GM12878 (cell line): Measurements from ENCODE around the gene HS3ST5. TPM values are rescaled to one million over a fixed set of nuclear protein-coding genes. Genes with fewer than 3 reads are reported as not detected.

Experiments
- ATAC-seq: fragments of 200-7000 bp; cut with Tn5 transposase; 3 replicates; pipeline ENCODE4 v1.9.1; 2020; ENCODE audit warnings: mild to moderate bottlenecking, moderate library complexity
- BruUV-seq: library from RNA; stranded (reverse); fragments of 400-500 nt; replicated peaks from 2 replicates; lab custom pipeline; 2021; lab: Mats Ljungman, UMichigan
- CTCF ChIA-PET: fragments of 300-600 bp; sonication (Branson Sonifier 250); formaldehyde crosslinking; extraction: SDS; loops from one replicate; lab custom pipeline; 2021; ENCODE audit warnings: inconsistent platforms; lab: Yijun Ruan, JAX
- POLR2A ChIA-PET: fragments of 350-600 bp; formaldehyde crosslinking; extraction: SDS; loops from one replicate; lab custom pipeline; 2021; ENCODE audit warnings: inconsistent platforms; lab: Charles Lee
- RAD21 ChIA-PET: fragments of 300-600 bp; sonication (Branson Sonifier 250); formaldehyde crosslinking; loops from one replicate; lab custom pipeline; 2023; ENCODE audit warnings: antibody characterized with exemption; ENCODE audit not compliant: unreplicated experiment; lab: Charles Lee
- SMC1A ChIA-PET: fragments of 300-600 bp; sonication (Branson Sonifier 250); formaldehyde crosslinking; loops from one replicate; lab custom pipeline; 2023; ENCODE audit not compliant: unreplicated experiment, uncharacterized antibody; lab: Charles Lee
- DNase-seq: peaks from one replicate; pipeline ENCODE4 v3.0.0-alpha.2; 2011; ENCODE audit warnings: low read depth, low spot score
- FAIRE-seq: peaks from 3 replicates; lab custom pipeline; 2011; peaks lifted over from hg19 to GRCh38; lab: Jason Lieb, UNC
- H2AFZ ChIP-seq: 2 replicates; pipeline ENCODE4 v1.6.0; 2011; ENCODE audit warnings: low read depth, low read length, control low read depth; ENCODE audit not compliant: control insufficient read depth
- H3K27ac ChIP-seq: 2 replicates; pipeline ENCODE4 v1.5.1; 2011; ENCODE audit warnings: control low read depth; ENCODE audit not compliant: control insufficient read depth, insufficient read depth
- H3K27me3 ChIP-seq, 2 experiments: replicated peaks in 1 of 2; 2 replicates each; pipeline versions ENCODE4 v1.6.0 to v1.6.1; 2011; ENCODE audit warnings: low read length in 1 of 2; ENCODE audit not compliant: control insufficient read depth in 2 of 2, insufficient read depth in 2 of 2
- H3K36me3 ChIP-seq, 2 experiments: 2 replicates each; pipeline ENCODE4 v1.5.1; 2011; ENCODE audit warnings: low read length in 1 of 2; ENCODE audit not compliant: control insufficient read depth in 2 of 2, insufficient read depth in 2 of 2
- H3K4me1 ChIP-seq: 2 replicates; pipeline ENCODE4 v1.6.1; 2011; ENCODE audit warnings: mild to moderate bottlenecking, low read length, moderate library complexity, mixed read lengths; ENCODE audit not compliant: control insufficient read depth, insufficient read depth
- H3K4me2 ChIP-seq: 2 replicates; pipeline ENCODE4 v1.6.0; 2011; ENCODE audit warnings: control low read depth; ENCODE audit not compliant: control insufficient read depth, insufficient read depth
- H3K4me3 ChIP-seq: fragments of 200-600 bp; sonication (generic); 2 replicates; pipeline ENCODE4 v1.5.1; 2016
- H3K79me2 ChIP-seq: 2 replicates; pipeline ENCODE4 v1.6.0; 2011; ENCODE audit warnings: low read length; ENCODE audit not compliant: control insufficient read depth, insufficient read depth
- H3K9ac ChIP-seq: 2 replicates; pipeline ENCODE4 v1.8.0; 2011; ENCODE audit warnings: low read length, control low read depth, mixed read lengths; ENCODE audit not compliant: control insufficient read depth, insufficient read depth
- H3K9me3 ChIP-seq: replicated peaks from 3 replicates; pipeline ENCODE4 v1.5.1; 2011; ENCODE audit warnings: mild to moderate bottlenecking, low read length; ENCODE audit not compliant: control insufficient read depth, insufficient read depth
- H4K20me1 ChIP-seq: 2 replicates; pipeline ENCODE4 v1.6.0; 2011; ENCODE audit not compliant: control insufficient read depth, insufficient read depth
- CBFB ChIP-seq: IDR thresholded peaks from 2 replicates; pipeline ENCODE4 v1.6.1; 2016; ENCODE audit warnings: antibody characterized with exemption, low read depth
- CBX3 ChIP-seq: fragments of 200-600 bp; sonication (generic); IDR thresholded peaks from 2 replicates; pipeline ENCODE4 v1.6.1; 2016; ENCODE audit warnings: low read depth, borderline replicate concordance
- CUX1 ChIP-seq: IDR thresholded peaks from 2 replicates; pipeline ENCODE4 v1.6.1; 2012; ENCODE audit warnings: improper control_type of control experiment, low read depth, low read length; ENCODE audit not compliant: insufficient replicate concordance
- JUND ChIP-seq: IDR thresholded peaks from 2 replicates; pipeline ENCODE4 v1.6.1; 2012; ENCODE audit warnings: low read depth, mild to moderate bottlenecking, low read length, improper control_type of control experiment, moderate library complexity
- LARP7 ChIP-seq: fragments of 450-650 bp; IDR thresholded peaks from 2 replicates; pipeline ENCODE4 v1.6.1; 2017; ENCODE audit warnings: mild to moderate bottlenecking
- MEF2B ChIP-seq: fragments of 450-650 bp; IDR thresholded peaks from 2 replicates; pipeline ENCODE4 v1.6.1; 2018; ENCODE audit warnings: mild to moderate bottlenecking, moderate library complexity; ENCODE audit not compliant: partially characterized antibody, poor library complexity, severe bottlenecking
- NR2F1 ChIP-seq: fragments of 450-650 bp; conservative IDR thresholded peaks from 2 replicates; pipeline ENCODE4 v1.6.1; 2017; ENCODE audit warnings: mild to moderate bottlenecking
- NRF1 ChIP-seq: conservative IDR thresholded peaks from 2 replicates; pipeline ENCODE4 v1.6.1; 2011; ENCODE audit warnings: mild to moderate bottlenecking, low read depth, low read length, improper control_type of control experiment
- PAX5 ChIP-seq: IDR thresholded peaks from 2 replicates; pipeline ENCODE4 v1.6.1; 2011; ENCODE audit warnings: low read depth, low read length, borderline replicate concordance
- RAD21 ChIP-seq: IDR thresholded peaks from 2 replicates; pipeline ENCODE4 v1.6.1; 2011; ENCODE audit warnings: mild to moderate bottlenecking, low read depth, low read length, moderate library complexity; ENCODE audit not compliant: insufficient read depth
- RUNX3 ChIP-seq: IDR thresholded peaks from 2 replicates; pipeline ENCODE4 v1.6.1; 2012; ENCODE audit warnings: low read length, inconsistent platforms
- TBL1XR1 ChIP-seq: IDR thresholded peaks from 2 replicates; pipeline ENCODE4 v1.6.1; 2012; ENCODE audit warnings: low read depth, low read length, improper control_type of control experiment
- TCF7 ChIP-seq: IDR thresholded peaks from 2 replicates; pipeline ENCODE4 v1.6.1; 2014; ENCODE audit warnings: antibody characterized with exemption, borderline replicate concordance
- WRNIP1 ChIP-seq: IDR thresholded peaks from 2 replicates; pipeline ENCODE4 v1.6.1; 2011; ENCODE audit warnings: low read depth, low read length, improper control_type of control experiment, borderline replicate concordance
- ZNF384 ChIP-seq: IDR thresholded peaks from 2 replicates; pipeline ENCODE4 v1.6.1; 2012; ENCODE audit warnings: low read depth, mild to moderate bottlenecking, low read length, improper control_type of control experiment, borderline replicate concordance
- WGBS: methylation state at CpG from one replicate; pipeline ENCODE4 v1.1.6; 2016; ENCODE audit warnings: low lambda C conversion rate; ENCODE audit not compliant: insufficient replicate concordance, insufficient coverage; ENCODE audit errors: missing lambda C conversion rate; 5-methylcytosine and 5-hydroxymethylcytosine counted together
- in situ Hi-C: fragments of 300-500 bp; cut with MboI; formaldehyde crosslinking; loops from 9 replicates; pipeline ENCODE4 v1.14.3; 2018; ENCODE audit warnings: mixed read lengths
- intact Hi-C: fragments of 100-400 bp; cut with micrococcal nuclease; formaldehyde crosslinking; loops from one replicate; pipeline ENCODE4 v1.14.2; 2022; ENCODE audit not compliant: unreplicated experiment
- polyA plus RNA-seq, 11 experiments: library from polyadenylated mRNA; depleted of rRNA in 4 of 11; unstranded in 6 of 11; stranded (reverse) in 5 of 11; fragments of >200 nt; fragmentation: Nextera tagmentation in 4 of 11; fragmentation: Illumina TruSeq in 1 of 11; extraction: Ambion mirVana in 4 of 11; extraction: Trizol in 1 of 11; gene quantifications; 1 replicate in 1 of 11; 2 replicates in 10 of 11; pipeline versions ENCODE4 v1.2.1 to v1.2.3, GENCODE V29; 2011 to 2016; ENCODE audit warnings: inconsistent platforms in 2 of 11, missing spikeins in 2 of 11, low read depth in 1 of 11
- total RNA-seq, 4 experiments: library from RNA; depleted of rRNA in 3 of 4; stranded (reverse); fragments of >200 nt in 3 of 4; fragmentation: Illumina TruSeq in 1 of 4; extraction: Trizol in 1 of 4; gene quantifications; 2 replicates each; pipeline versions ENCODE4 v1.2.1 to v1.2.3, GENCODE V29; 2013 to 2021

The HS3ST5 gene
- total and polyA plus RNA-seq, 10 of the 15 experiments (the other 5 are each of a cell fraction or from before 2014, with no cell fraction given), result 0.04 TPM; not detected in 9

GRCh38 chr6:114061116-114061515, 281.7 kb downstream of the HS3ST5 start:
- no peaks in the 10 kb centered on the region for H3K9me3 ChIP-seq
- no peaks in the 10 kb centered on the region for H3K27me3 ChIP-seq
- TF ChIP-seq WRNIP1 (no peak), CBX3 (no peak)
- H3K4me2 ChIP-seq, result no peak overlapping the region
- in situ Hi-C loops (no loop called here), intact Hi-C loops (no loop called here)
- POLR2A ChIA-PET, result no interaction called here
- SMC1A ChIA-PET, result interaction anchor here (1.0 to 1.2 kb wide), 2 partner anchors 11 to 18 kb away, joined by 3 read pairs; no protein-coding TSS in a partner anchor
- BruUV-seq, result no TSS peak
- no peaks in the 10 kb centered on the region for H3K36me3 ChIP-seq
- H4K20me1 ChIP-seq, result no peaks in the 10 kb centered on the region
- RAD21 ChIA-PET, result no interaction called here
- whole genome bisulfite sequencing, result 89% methylated on average over 1 of the region's 1 CpG
- CTCF ChIA-PET, result interaction anchor here (0.8 to 0.9 kb wide), 2 partner anchors 9 to 47 kb away, joined by 3 read pairs; no protein-coding TSS in a partner anchor
- no peak for FAIRE-seq
- no peak overlapping the region for H3K4me3 ChIP-seq
- H3K4me1 ChIP-seq, result no peaks in the 10 kb centered on the region; the same call in none of the 2 replicates
- no peak for DNase-seq
- H3K79me2 ChIP-seq, result no peaks in the 10 kb centered on the region
- H3K9ac ChIP-seq, result no peak overlapping the region
- H3K27ac ChIP-seq, result no peak overlapping the region
- H2AFZ ChIP-seq, result no peak overlapping the region
- ATAC-seq, result no peak

GRCh38 chr6:114058435-114058834, 284.4 kb downstream of the HS3ST5 start:
- no peaks in the 10 kb centered on the region for H3K36me3 ChIP-seq
- H4K20me1 ChIP-seq, result no peaks in the 10 kb centered on the region
- H3K9me3 ChIP-seq, result no peaks in the 10 kb centered on the region
- SMC1A ChIA-PET, result no interaction called here
- POLR2A ChIA-PET, result no interaction called here
- ATAC-seq (no peak), DNase-seq (no peak), FAIRE-seq (no peak)
- no peak overlapping the region for H3K9ac ChIP-seq
- no peaks in the 10 kb centered on the region for H3K79me2 ChIP-seq
- in situ Hi-C loops (no loop called here), intact Hi-C loops (no loop called here)
- H3K4me2 ChIP-seq, result no peak overlapping the region
- RAD21 ChIA-PET, result no interaction called here
- 72% methylated on average over 4 of the region's 4 CpGs for WGBS
- no peak overlapping the region for H2AFZ ChIP-seq
- no peak overlapping the region for H3K27ac ChIP-seq
- no TSS peak for BruUV-seq
- no peaks in the 10 kb centered on the region for H3K27me3 ChIP-seq
- no peak overlapping the region for H3K4me3 ChIP-seq
- CTCF ChIA-PET, result interaction anchor here (1.6 kb wide), 1 partner anchor 50 kb away, joined by 3 read pairs; no protein-coding TSS in a partner anchor
- no peaks in the 10 kb centered on the region for H3K4me1 ChIP-seq
- TF ChIP-seq CBFB (no peak), TBL1XR1 (no peak), ZNF384 (no peak), JUND (no peak), RAD21 (no peak), PAX5 (no peak), LARP7 (no peak), NRF1 (no peak), RUNX3 (no peak), NR2F1 (no peak), MEF2B (no peak), TCF7 (no peak), CUX1 (no peak)
